SK-N-SH treated with all-trans-retinoic acid at 6 μM for 48 hours (cell line): ENCODE results near the gene SQSTM1.

Experiments used
- ATAC-seq: fragments of 200-7000 bp; cut with Tn5 transposase; 3 replicates; pipeline ENCODE4 v1.9.1; 2020; ENCODE audit warnings: mild to moderate bottlenecking, moderate library complexity
- BACH2 ChIP-seq: fragments of 250-450 bp; sonication (Bioruptor Pico); IDR thresholded peaks from 2 replicates; pipeline ENCODE4 v1.9.0; 2021; ENCODE audit warnings: mild to moderate bottlenecking, borderline replicate concordance
- CSDC2 ChIP-seq: fragments of 250-450 bp; sonication (Bioruptor Pico); IDR thresholded peaks from 2 replicates; pipeline ENCODE4 v1.5.0; 2020; ENCODE audit warnings: mild to moderate bottlenecking, moderate library complexity
- ESRRG ChIP-seq: fragments of 250-450 bp; sonication (Bioruptor Pico); IDR thresholded peaks from 2 replicates; pipeline ENCODE4 v1.6.1; 2021; ENCODE audit warnings: mild to moderate bottlenecking
- ISL1 ChIP-seq: fragments of 250-450 bp; sonication (Bioruptor Pico); IDR thresholded peaks from 2 replicates; pipeline ENCODE4 v2.1.2; 2022; ENCODE audit warnings: mild to moderate bottlenecking, moderate library complexity
- OSR1 ChIP-seq: fragments of 250-450 bp; sonication (Bioruptor Pico); IDR thresholded peaks from 2 replicates; pipeline ENCODE4 v1.8.0; 2022; ENCODE audit warnings: moderate library complexity, mild to moderate bottlenecking, inconsistent platforms
- POU6F1 ChIP-seq: fragments of 250-450 bp; sonication (Bioruptor Pico); IDR thresholded peaks from 2 replicates; pipeline ENCODE4 v1.8.0; 2021; ENCODE audit warnings: low read depth, mild to moderate bottlenecking, moderate library complexity, borderline replicate concordance
- PPARA ChIP-seq: fragments of 250-450 bp; sonication (Bioruptor Pico); IDR thresholded peaks from 2 replicates; pipeline ENCODE4 v1.5.0; 2020; ENCODE audit warnings: mild to moderate bottlenecking, borderline replicate concordance
- RARB ChIP-seq: fragments of 250-450 bp; sonication (Bioruptor Pico); IDR thresholded peaks from 2 replicates; pipeline ENCODE4 v1.8.0; 2021; ENCODE audit warnings: mild to moderate bottlenecking, moderate library complexity
- TCF4 ChIP-seq: fragments of 250-450 bp; sonication (Bioruptor Pico); IDR thresholded peaks from 2 replicates; pipeline ENCODE4 v1.8.0; 2021; ENCODE audit warnings: mild to moderate bottlenecking, moderate library complexity, borderline replicate concordance
- ZC3H10 ChIP-seq: fragments of 250-450 bp; sonication (Bioruptor Pico); IDR thresholded peaks from 2 replicates; pipeline ENCODE4 v1.5.1; 2021; ENCODE audit warnings: mild to moderate bottlenecking, moderate library complexity
- ZFP30 ChIP-seq: fragments of 450-650 bp; formaldehyde crosslinking; IDR thresholded peaks from 2 replicates; pipeline ENCODE4 v1.5.0; 2022; ENCODE audit warnings: mild to moderate bottlenecking, moderate library complexity
- ZNF565 ChIP-seq: fragments of 450-650 bp; formaldehyde crosslinking; conservative IDR thresholded peaks from 2 replicates; pipeline ENCODE4 v1.5.0; 2020; ENCODE audit warnings: low read depth, mild to moderate bottlenecking, moderate library complexity
- ZNF70 ChIP-seq: fragments of 450-650 bp; formaldehyde crosslinking; IDR thresholded peaks from 2 replicates; pipeline ENCODE4 v1.5.0; 2020; ENCODE audit warnings: mild to moderate bottlenecking, moderate library complexity
- ZNF8 ChIP-seq: fragments of 450-650 bp; formaldehyde crosslinking; IDR thresholded peaks from 2 replicates; pipeline ENCODE4 v1.5.0; 2020; ENCODE audit warnings: mild to moderate bottlenecking, moderate library complexity
- TF ChIP-seq, protein P1 (sequence below): fragments of 250-450 bp; sonication (Bioruptor Pico); IDR thresholded peaks from 2 replicates; pipeline ENCODE4 v1.5.1; 2020; ENCODE audit warnings: low read depth, mild to moderate bottlenecking, moderate library complexity
- TF ChIP-seq, protein P2 (sequence below): fragments of 250-450 bp; sonication (Bioruptor Pico); IDR thresholded peaks from 2 replicates; pipeline ENCODE4 v1.5.0; 2020; ENCODE audit warnings: mild to moderate bottlenecking, moderate library complexity
- TF ChIP-seq, protein P3 (sequence below): fragments of 250-450 bp; sonication (Bioruptor Pico); IDR thresholded peaks from 2 replicates; pipeline ENCODE4 v1.8.0; 2020; ENCODE audit warnings: mild to moderate bottlenecking, moderate library complexity, borderline replicate concordance
- TF ChIP-seq, protein P4 (sequence below): fragments of 250-450 bp; sonication (Bioruptor Pico); IDR thresholded peaks from 2 replicates; pipeline ENCODE4 v1.5.1; 2021; ENCODE audit warnings: mild to moderate bottlenecking, moderate library complexity

The SQSTM1 gene

DNA sequence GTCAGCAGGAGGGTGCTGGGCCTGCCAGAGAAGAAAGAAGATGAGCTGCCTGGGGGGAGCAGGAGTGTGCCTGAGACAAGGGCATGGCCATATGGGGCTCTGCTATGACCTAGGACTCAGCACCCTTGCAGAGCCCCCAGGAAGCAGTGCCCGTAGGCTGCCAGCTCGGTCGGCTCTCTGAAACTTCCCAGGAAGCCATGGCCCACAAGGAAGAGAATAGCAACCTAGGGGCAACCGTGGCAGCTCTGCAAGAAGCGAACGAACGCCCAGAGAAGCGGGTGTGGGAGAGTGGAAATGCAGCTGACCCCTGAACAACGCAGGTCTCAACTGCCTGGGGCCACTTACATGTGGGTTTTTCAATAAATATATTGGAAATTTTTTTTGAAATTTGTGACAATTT lies 37.6 kb upstream of the SQSTM1 start:
- no peak for ATAC-seq
- TF ChIP-seq, protein P1, sequence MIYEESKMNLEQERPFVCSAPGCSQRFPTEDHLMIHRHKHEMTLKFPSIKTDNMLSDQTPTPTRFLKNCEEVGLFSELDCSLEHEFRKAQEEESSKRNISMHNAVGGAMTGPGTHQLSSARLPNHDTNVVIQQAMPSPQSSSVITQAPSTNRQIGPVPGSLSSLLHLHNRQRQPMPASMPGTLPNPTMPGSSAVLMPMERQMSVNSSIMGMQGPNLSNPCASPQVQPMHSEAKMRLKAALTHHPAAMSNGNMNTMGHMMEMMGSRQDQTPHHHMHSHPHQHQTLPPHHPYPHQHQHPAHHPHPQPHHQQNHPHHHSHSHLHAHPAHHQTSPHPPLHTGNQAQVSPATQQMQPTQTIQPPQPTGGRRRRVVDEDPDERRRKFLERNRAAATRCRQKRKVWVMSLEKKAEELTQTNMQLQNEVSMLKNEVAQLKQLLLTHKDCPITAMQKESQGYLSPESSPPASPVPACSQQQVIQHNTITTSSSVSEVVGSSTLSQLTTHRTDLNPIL = no peak
- TF ChIP-seq, protein P2, sequence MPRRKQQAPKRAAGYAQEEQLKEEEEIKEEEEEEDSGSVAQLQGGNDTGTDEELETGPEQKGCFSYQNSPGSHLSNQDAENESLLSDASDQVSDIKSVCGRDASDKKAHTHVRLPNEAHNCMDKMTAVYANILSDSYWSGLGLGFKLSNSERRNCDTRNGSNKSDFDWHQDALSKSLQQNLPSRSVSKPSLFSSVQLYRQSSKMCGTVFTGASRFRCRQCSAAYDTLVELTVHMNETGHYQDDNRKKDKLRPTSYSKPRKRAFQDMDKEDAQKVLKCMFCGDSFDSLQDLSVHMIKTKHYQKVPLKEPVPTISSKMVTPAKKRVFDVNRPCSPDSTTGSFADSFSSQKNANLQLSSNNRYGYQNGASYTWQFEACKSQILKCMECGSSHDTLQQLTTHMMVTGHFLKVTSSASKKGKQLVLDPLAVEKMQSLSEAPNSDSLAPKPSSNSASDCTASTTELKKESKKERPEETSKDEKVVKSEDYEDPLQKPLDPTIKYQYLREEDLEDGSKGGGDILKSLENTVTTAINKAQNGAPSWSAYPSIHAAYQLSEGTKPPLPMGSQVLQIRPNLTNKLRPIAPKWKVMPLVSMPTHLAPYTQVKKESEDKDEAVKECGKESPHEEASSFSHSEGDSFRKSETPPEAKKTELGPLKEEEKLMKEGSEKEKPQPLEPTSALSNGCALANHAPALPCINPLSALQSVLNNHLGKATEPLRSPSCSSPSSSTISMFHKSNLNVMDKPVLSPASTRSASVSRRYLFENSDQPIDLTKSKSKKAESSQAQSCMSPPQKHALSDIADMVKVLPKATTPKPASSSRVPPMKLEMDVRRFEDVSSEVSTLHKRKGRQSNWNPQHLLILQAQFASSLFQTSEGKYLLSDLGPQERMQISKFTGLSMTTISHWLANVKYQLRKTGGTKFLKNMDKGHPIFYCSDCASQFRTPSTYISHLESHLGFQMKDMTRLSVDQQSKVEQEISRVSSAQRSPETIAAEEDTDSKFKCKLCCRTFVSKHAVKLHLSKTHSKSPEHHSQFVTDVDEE (CRISPR knock-in tag) = no peak
- TF ChIP-seq ZC3H10 (no peak), TCF4 (CRISPR knock-in tag) (no peak), ISL1 (CRISPR knock-in tag) (no peak)

GRCh38 chr5:179786861-179787260 lies 33.8 kb upstream of the SQSTM1 start:
- TF ChIP-seq ISL1 (CRISPR knock-in tag) = no peak
- TF ChIP-seq OSR1 (CRISPR knock-in tag) = no peak
- no peak for TF ChIP-seq ZC3H10
- no peak for TF ChIP-seq POU6F1
- TF ChIP-seq, protein P3, sequence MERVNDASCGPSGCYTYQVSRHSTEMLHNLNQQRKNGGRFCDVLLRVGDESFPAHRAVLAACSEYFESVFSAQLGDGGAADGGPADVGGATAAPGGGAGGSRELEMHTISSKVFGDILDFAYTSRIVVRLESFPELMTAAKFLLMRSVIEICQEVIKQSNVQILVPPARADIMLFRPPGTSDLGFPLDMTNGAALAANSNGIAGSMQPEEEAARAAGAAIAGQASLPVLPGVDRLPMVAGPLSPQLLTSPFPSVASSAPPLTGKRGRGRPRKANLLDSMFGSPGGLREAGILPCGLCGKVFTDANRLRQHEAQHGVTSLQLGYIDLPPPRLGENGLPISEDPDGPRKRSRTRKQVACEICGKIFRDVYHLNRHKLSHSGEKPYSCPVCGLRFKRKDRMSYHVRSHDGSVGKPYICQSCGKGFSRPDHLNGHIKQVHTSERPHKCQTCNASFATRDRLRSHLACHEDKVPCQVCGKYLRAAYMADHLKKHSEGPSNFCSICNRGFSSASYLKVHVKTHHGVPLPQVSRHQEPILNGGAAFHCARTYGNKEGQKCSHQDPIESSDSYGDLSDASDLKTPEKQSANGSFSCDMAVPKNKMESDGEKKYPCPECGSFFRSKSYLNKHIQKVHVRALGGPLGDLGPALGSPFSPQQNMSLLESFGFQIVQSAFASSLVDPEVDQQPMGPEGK (CRISPR knock-in tag) = no peak
- no peak for TF ChIP-seq BACH2
- TF ChIP-seq, protein P4, sequence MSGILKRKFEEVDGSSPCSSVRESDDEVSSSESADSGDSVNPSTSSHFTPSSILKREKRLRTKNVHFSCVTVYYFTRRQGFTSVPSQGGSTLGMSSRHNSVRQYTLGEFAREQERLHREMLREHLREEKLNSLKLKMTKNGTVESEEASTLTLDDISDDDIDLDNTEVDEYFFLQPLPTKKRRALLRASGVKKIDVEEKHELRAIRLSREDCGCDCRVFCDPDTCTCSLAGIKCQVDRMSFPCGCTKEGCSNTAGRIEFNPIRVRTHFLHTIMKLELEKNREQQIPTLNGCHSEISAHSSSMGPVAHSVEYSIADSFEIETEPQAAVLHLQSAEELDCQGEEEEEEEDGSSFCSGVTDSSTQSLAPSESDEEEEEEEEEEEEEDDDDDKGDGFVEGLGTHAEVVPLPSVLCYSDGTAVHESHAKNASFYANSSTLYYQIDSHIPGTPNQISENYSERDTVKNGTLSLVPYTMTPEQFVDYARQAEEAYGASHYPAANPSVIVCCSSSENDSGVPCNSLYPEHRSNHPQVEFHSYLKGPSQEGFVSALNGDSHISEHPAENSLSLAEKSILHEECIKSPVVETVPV (CRISPR knock-in tag) = no peak
- TF ChIP-seq ZNF70 = no peak
- no peak for TF ChIP-seq TCF4 (CRISPR knock-in tag)
- no peak for TF ChIP-seq ZNF8 (CRISPR knock-in tag)
- no peak for TF ChIP-seq ZFP30
- no peak for TF ChIP-seq ZNF565 (CRISPR knock-in tag)
- TF ChIP-seq RARB (CRISPR knock-in tag) = no peak
- TF ChIP-seq, all 23 proteins: peak for 0
- ATAC-seq = no peak

GRCh38 chr5:179788193-179788854 lies 32.4 kb upstream of the SQSTM1 start:
- no peak for ATAC-seq
- no peak for TF ChIP-seq ESRRG (CRISPR knock-in tag)
- TF ChIP-seq RARB (CRISPR knock-in tag) = no peak
- no peak for TF ChIP-seq PPARA (CRISPR knock-in tag)
- TF ChIP-seq ISL1 (CRISPR knock-in tag) = no peak
- no peak for TF ChIP-seq ZFP30
- TF ChIP-seq ZNF8 (CRISPR knock-in tag) = no peak
- TF ChIP-seq, protein P2 (CRISPR knock-in tag) = no peak
- no peak for TF ChIP-seq POU6F1
- TF ChIP-seq CSDC2 (CRISPR knock-in tag) = no peak
- TF ChIP-seq, protein P3 (CRISPR knock-in tag) = no peak
- no peak for TF ChIP-seq ZNF70
- no peak for TF ChIP-seq TCF4 (CRISPR knock-in tag)
- TF ChIP-seq, protein P4 (CRISPR knock-in tag) = no peak
